ENCODE results near the gene GOLIM4.
"Not testable (repeated sequence)": the region's sequence is repeated elsewhere in the genome, so short reads cannot be mapped to it uniquely, and the experiment has no call there.

Gene GOLIM4

DNA sequence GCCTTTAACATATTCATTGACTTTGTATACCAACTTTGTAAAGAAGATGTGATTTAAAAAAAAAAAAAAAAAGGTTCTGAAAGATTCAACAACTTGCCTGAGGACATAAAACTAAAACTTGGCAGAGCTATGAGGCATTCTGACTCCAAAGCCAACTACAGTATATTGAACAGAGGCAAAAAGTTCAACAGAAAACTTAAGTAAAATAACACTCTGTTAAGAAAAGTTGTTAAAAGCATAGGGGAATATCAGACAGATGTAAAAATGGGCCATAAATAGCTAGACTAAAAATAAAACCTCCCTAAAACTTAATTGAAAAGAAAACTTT lies 23.4 kb downstream of the GOLIM4 start:
- no peak for DNase-seq

DNA sequence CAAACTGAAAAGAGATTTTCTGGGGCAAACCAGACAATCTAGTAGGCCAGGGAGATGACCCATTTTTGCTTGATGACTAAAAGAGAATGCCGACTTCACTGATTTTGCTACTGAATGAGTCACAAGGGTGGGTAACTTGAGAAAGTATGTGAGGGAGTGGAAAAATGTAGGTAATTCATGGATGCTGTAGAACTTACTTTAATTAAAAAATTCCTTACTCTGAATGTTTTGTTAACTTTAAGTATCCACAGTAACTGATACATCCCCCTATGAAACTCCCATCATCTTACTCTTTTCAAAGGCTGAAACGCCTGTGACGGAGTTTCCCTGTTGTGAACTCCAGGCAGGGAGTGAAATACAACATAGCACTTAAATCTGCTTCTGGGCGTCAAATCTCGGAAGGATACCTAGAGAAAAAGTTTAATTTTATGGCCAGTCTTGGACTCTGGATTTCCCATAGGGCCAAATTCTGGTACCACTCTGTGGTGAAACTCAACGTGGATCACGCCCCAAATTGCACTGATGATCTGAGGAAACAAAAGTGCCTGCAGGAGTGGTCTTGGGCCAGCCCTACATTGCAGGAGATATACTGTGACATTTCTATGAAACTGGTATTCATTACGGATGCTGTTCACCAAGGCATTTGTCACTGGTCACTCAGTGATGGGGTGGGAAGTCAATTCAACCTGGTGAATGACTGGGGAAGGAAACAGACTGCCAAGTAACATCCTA lies 24.0 kb downstream of the GOLIM4 start:
- DNase-seq: no peak

DNA sequence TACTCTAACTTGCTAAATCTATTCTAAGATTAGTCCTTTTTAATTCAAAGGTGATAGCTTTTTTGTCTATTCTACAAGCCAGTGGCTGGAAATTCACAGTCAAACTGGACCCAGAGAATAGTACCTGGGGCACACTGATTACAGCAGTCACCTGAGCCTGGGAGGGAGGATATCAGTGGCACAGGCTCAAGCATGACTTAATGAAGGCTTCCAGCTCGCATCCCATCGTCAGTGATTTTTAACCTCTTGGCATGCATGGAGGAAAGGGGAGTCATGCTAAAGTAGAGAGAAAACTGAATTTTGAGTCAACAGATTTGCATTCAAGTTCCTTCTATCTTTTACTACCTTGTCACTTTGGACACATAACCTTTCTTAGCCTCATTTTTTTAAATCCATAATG lies 24.8 kb downstream of the GOLIM4 start:
- no peak for DNase-seq

DNA sequence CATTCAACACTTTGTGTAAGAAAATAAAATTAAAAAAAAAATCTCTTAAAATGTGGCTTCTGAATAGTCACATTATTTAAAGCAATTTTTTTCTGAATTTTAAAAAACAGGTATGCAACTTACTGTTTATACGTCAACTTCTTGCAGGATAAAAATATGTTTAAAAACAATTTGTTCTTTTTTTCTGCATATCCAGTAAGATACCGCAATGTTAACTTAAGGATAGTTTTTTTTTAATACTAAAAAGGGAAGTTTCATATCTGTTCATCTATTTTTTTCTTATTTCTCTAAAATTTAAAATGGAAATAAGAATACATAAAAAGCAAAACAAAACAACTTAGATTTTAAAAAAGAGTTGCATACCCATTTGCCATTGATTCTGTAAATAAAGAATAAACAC lies 27.4 kb downstream of the GOLIM4 start:
- DNase-seq: no peak

- DNase-seq: no peak
Observed at GRCh38 chr3:168066882-168067281, 28.8 kb downstream of the GOLIM4 start.

- DNase-seq: no peak
Observed at GRCh38 chr3:168065569-168065968, 30.2 kb downstream of the GOLIM4 start.

- no peak for DNase-seq
Observed at GRCh38 chr3:168063122-168063521, 32.6 kb downstream of the GOLIM4 start.

DNA sequence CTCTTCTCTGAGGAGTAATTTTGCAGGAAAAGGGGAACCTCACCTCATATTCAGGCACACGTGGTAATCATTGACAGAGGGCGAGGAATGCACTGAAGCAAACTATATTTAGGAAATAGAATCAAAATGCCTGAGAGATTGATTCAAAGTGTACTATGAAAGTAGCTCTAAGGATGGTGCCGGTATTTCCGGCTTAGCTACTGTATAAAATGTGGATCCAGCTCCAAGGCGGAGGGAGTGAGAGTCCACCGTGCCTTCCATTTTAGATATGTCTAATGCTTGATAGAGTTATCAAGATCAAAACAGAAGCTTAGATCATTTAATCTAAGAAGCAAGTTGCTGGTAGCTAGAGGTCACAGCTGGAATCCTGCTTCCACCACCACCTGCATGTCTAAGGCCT lies 33.0 kb downstream of the GOLIM4 start:
- DNase-seq: no peak

GRCh38 chr3:168061332-168061996 lies 34.3 kb downstream of the GOLIM4 start:
- no peak for DNase-seq

GRCh38 chr3:168060317-168060716 lies 35.4 kb downstream of the GOLIM4 start:
- no peak for DNase-seq

DNA sequence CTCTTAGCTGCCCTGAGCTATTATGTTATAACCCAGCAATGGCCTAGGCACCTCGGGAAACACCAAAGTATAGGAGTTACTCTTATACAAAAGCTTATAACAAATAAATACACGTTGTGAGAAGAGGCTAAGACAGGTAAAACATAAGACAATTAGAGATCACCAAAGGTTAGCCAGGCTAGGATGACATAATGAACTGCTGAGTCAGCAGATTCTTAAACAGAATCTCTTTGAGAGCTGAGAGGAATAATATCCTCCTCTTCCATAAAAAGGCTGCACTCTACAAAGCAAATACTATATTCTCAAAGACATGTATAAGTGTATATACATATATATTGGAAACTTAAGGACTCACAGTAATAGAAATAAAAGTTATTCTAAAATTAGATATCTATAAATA lies 37.2 kb downstream of the GOLIM4 start:
- no peak for DNase-seq

GRCh38 chr3:168056398-168057230 lies 39.1 kb downstream of the GOLIM4 start:
- not testable (repeated sequence) for DNase-seq

GRCh38 chr3:168054447-168054846 lies 41.3 kb downstream of the GOLIM4 start:
- no peak for DNase-seq

DNA sequence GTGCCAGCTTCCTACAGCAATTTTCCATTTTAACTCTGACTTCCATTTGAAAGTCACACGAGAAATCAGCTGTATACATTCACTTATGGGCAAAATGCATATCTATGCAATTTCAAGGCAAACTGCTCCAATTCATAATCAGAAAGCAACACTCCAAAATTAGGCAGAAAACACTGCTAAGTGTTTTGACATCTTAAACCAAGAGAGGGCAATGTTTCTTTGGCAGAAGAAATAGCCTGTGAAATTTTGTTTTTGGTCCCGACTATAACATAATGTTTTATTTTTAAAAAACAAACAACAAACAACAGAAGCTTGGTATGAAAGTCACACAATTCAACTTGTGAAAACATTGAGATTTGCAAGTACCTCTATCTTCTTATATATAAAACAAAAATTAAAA lies 42.6 kb downstream of the GOLIM4 start:
- DNase-seq: no peak

DNA sequence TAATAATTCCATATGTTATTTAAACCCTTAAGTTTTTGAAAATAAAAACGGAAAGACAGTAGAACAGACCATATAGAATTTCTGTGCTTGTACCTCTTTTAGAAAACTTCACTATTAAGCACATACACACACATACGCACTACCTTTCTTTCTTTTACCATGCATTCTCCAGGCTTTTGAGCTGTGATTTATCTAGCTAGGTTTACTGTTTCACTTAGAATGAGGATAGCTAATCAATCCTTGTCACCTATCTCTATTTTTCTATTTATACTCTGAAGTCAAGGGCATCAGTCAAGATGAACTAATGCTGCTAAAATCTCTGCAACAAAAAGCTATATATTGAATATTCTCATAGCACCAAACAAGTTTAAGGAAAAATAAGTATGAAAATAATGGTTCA lies 43.2 kb downstream of the GOLIM4 start:
- DNase-seq: no peak

DNA sequence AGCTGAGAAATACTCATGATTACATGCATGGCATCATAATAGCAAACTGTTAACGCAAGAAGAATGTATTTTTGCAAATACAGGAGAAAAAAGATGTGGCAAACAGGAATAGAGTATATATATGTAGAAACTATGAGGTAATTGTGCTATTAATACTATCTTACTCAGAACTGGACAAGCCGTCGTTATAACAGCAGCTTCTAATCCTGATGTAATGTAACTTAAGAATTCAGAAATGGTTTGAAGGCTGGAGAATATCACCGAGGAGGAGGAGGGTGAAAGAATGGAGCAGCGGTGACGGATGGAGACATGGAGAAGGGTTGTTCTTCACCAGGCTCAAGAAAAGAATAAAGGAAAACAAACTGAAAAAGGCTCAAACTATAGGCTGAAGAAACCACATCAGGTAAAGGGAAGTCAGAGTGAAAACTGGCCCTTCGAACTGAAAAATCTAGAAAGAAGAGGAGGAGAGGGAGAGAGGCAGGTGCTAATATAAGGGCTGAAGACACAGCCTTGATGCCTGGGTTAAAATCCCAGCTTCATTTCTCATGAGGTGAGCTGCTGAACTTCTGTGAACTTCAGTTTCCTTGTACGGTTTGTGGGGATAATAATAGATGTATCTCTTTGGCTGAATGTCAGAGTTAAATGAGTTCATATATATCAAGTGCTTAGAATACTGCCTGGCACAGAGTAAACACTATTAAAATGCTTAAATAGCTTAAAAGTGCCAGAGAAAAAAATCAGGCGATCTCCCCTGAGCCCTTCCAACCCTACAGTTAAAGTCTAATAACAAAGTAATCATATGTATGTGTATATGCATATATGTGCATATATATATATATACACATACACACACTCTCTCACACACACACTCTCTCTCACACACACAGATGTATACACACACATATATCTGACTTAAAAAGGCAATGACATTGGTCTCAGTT lies 43.9 kb downstream of the GOLIM4 start:
- DNase-seq: no peak

DNA sequence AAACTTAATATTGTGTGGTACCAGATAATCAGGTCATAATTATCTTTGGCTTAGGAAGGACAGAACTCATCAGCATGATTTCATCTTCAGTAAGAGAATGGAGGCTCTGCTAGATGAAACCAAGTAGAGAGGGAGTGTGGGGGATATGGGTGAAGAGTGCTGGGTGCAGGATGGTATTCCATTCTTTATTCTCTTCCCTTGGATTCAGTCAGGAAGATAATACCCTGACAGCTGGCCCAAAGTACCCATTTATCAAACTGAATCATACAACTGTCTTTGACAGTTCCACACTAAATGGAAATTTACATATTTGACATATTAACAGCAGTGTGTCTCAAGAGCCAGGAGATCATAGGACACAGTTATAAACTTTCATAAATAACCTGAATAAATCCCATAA lies 44.7 kb downstream of the GOLIM4 start:
- DNase-seq: no peak

GRCh38 chr3:168049367-168049974 lies 46.3 kb downstream of the GOLIM4 start:
- DNase-seq: no peak

- no peak for DNase-seq
Observed at GRCh38 chr3:168048414-168049330, 47.1 kb downstream of the GOLIM4 start.

- no peak for DNase-seq
Observed at GRCh38 chr3:168047936-168048335, 47.8 kb downstream of the GOLIM4 start.

- DNase-seq: no peak
Observed at GRCh38 chr3:168047190-168047795, 48.4 kb downstream of the GOLIM4 start.
